GM12874 (cell line): Measurements from ENCODE around the gene HBG1.

Experiments used
- CTCF ChIP-seq: IDR thresholded peaks from 2 replicates; pipeline ENCODE4 v1.5.1; 2011; ENCODE audit warnings: low read depth, mild to moderate bottlenecking, control low read depth, low read length, moderate library complexity; ENCODE audit not compliant: insufficient read depth

Gene HBG1

DNA sequence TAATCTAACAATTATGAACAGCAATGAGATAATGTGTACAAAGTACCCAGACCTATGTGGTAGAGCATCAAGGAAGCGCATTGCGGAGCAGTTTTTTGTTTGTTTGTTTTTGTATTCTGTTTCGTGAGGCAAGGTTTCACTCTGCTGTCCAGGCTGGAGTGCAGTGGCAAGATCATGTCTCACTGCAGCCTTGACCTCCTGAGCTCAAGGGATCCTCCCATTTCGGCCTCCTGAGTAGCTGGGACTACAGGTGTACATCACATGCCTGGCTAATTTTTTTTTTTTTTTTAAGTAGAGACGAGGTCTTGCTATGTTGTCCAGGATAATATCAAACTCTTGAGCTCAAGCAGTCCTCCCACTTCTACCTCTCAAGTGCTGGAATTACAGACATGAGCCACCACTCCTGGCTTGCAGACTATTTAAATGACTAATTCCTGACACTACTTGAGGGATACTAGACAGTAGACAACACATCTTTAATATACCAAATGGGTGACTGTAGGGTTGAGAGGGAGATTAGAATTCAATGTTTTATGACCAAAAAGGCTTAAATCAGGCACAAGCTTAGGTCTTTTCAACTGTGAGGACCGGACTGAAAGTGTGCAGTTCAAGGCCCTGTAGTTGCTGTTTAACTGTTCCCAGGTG is 39.4 kb upstream of the HBG1 start:
- TF ChIP-seq CTCF, result no peak

- no peak for TF ChIP-seq CTCF
These were observed 38.6 kb upstream of the HBG1 start for GRCh38 chr11:5288108-5288905.

GRCh38 chr11:5286901-5287300 is 37.2 kb upstream of the HBG1 start:
- no peak for TF ChIP-seq CTCF

DNA sequence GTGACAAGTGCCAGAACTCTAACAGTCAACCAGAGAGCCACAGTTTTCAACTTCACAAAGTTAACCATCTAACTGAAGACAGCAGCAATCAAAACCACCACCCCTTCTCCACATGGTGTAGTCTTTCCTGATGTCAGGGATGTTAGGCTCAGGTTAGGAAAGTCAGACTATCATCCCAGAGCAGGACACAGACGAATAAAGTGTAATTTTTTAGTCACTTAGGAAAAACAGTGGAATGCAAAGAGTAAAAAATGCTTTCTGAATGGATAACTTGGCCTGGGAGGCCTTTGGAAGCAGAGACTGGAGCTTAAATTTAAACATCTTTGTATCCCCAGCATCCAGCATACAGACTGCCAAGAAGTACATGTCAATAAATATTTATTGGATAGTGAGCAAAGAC is 36.7 kb upstream of the HBG1 start:
- no peak for TF ChIP-seq CTCF

- no peak for TF ChIP-seq CTCF
These were observed 36.2 kb upstream of the HBG1 start for GRCh38 chr11:5285703-5286340.

- no peak for TF ChIP-seq CTCF
These were observed 35.0 kb upstream of the HBG1 start for GRCh38 chr11:5284637-5285036.

- TF ChIP-seq CTCF, result no peak
These were observed 34.2 kb upstream of the HBG1 start for GRCh38 chr11:5283882-5284281.
